ENCODE data around the gene RAVER2. TPM values are rescaled to one million over a fixed set of nuclear protein-coding genes. Genes with fewer than 3 reads are reported as not detected.

The RAVER2 gene
- total RNA-seq, 1 experiment from 2014 or later, result 13.3 TPM

- Histone ChIP-seq H2BK15ac (ENCODE audit: low read depth, low read length) (no peak overlapping the region), H3K9me3 (ENCODE audit: control insufficient read depth, low read depth, low read length) (no peaks in the 10 kb centered on the region), H3K4me2 (ENCODE audit: insufficient read depth, insufficient read length, low read length) (no peak overlapping the region), H4K5ac (ENCODE audit: insufficient read length, low read depth, low read length) (no peak overlapping the region), H4K8ac (replicated peaks; ENCODE audit: insufficient read length, low read depth, low read length) (no peak overlapping the region), H3K56ac (ENCODE audit: insufficient read length, low read depth, low read length) (no peak overlapping the region), H3K23ac (ENCODE audit: insufficient read length, low read depth, low read length) (no peak overlapping the region), H4K91ac (ENCODE audit: insufficient read length, low read depth, low read length) (no peak overlapping the region), H4K20me1 (ENCODE audit: control insufficient read depth, insufficient read depth, insufficient read length) (no peaks in the 10 kb centered on the region), H3K79me2 (ENCODE audit: insufficient read depth, low read length) (no peaks in the 10 kb centered on the region), H3K27me3 (ENCODE audit: insufficient read depth, low read length) (no peaks in the 10 kb centered on the region), H3K4me1 (ENCODE audit: insufficient read depth, low read length) (no peaks in the 10 kb centered on the region), H3K4ac (ENCODE audit: low read depth, low read length) (no peak overlapping the region), H2AFZ (ENCODE audit: low read length) (no peak overlapping the region), H2BK120ac (ENCODE audit: low read depth, low read length, poor library complexity, severe bottlenecking) (no peak overlapping the region), H3T11ph (ENCODE audit: low read length) (no peak overlapping the region), H3K27ac (ENCODE audit: insufficient read length, low read depth, low read length) (no peak overlapping the region), H2BK12ac (ENCODE audit: insufficient read length, low read depth, low read length) (no peak overlapping the region), H3K23me2 (ENCODE audit: insufficient read length, low read depth, low read length, poor library complexity, severe bottlenecking) (no peaks in the 10 kb centered on the region), H2BK20ac (ENCODE audit: low read depth, low read length, poor library complexity, severe bottlenecking) (no peak overlapping the region), H2BK5ac (ENCODE audit: insufficient read length, low read length) (no peak overlapping the region), H3K14ac (ENCODE audit: insufficient read depth, low read length) (no peak overlapping the region), H2AK5ac (ENCODE audit: insufficient read length, low read length) (no peak overlapping the region), H3K79me1 (ENCODE audit: insufficient read depth, low read depth, low read length, poor library complexity, severe bottlenecking) (no peaks in the 10 kb centered on the region), H3K9ac (ENCODE audit: extremely low read depth, insufficient read length, low read length) (no peak overlapping the region), H3K18ac (ENCODE audit: insufficient read length, low read depth, low read length) (no peak overlapping the region)
- peaks cover 0 to 6% (median 4%) of the 10 kb centered on the region in 3 experiments; a peak in 1 of 7 replicates for H3K36me3 Mint-ChIP-seq (ENCODE audit: insufficient read depth in 1 of 3, low read depth in 3 of 3)
- peaks cover 25% of the 10 kb centered on the region for H3K27me3 Mint-ChIP-seq (ENCODE audit: low read depth)
- no peak overlapping the region for H3K27ac Mint-ChIP-seq
- no CpG with 5 or more reads among the region's 2 CpGs for WGBS (ENCODE audit: extremely low coverage, insufficient read length, low lambda C conversion rate)
- no peak for TF ChIP-seq CTCF (conservative IDR thresholded peaks at IDR 0.05)
- DNase-seq, result no peak
- H3K9me3 Mint-ChIP-seq, result peaks cover 9 to 12% of the 10 kb centered on the region in 2 experiments; a peak in 4 of 5 replicates
- peaks cover 4 to 5% of the 10 kb centered on the region in 2 experiments; a peak in 2 of 4 replicates for H3K4me1 Mint-ChIP-seq
- no peak overlapping the region for H3K4me3 Mint-ChIP-seq
Measured at GRCh38 chr1:64721135-64721534, 23.7 kb upstream of the RAVER2 start.

Data from H9 (cell line).